Keratinocyte (primary cell): Measurements from ENCODE around the gene HBG2.

Experiments
- CTCF ChIP-seq, 3 experiments: IDR thresholded peaks in 1 of 3; conservative IDR thresholded peaks in 1 of 3; optimal IDR thresholded peaks in 1 of 3; 2 replicates in 2 of 3; 3 replicates in 1 of 3; pipeline versions ENCODE3 to v1.5.1; 2011; ENCODE audit warnings: low read length in 3 of 3, mild to moderate bottlenecking in 3 of 3, moderate library complexity in 2 of 3, control low read depth in 1 of 3, inconsistent platforms in 1 of 3; ENCODE audit not compliant: insufficient read depth in 2 of 3; ENCODE audit errors: extremely low read depth in 1 of 3
- EZH2 ChIP-seq: IDR thresholded peaks from one replicate; pipeline ENCODE4 v1.6.1; 2012; ENCODE audit warnings: inconsistent platforms, mild to moderate bottlenecking, low read length, moderate library complexity

- TF ChIP-seq EZH2 (no peak), CTCF (optimal IDR thresholded peaks at IDR 0.05 in 1 of 3, IDR thresholded peaks at IDR 0.05 in 1 of 3, conservative IDR thresholded peaks at IDR 0.05 in 1 of 3; ENCODE audit: extremely low read depth in 1 of 3, insufficient read depth in 2 of 3, low read length in 3 of 3) (no peak)
These were observed 15.5 kb downstream of the HBG2 start for GRCh38 chr11:5239046-5239445.
